PC-9 (cell line): ENCODE measurements around the gene PPM1A.

Source experiments
- CTCF ChIP-seq: fragments of 200-600 bp; sonication (generic); conservative IDR thresholded peaks from 2 replicates; pipeline ENCODE4 v1.6.1; 2017; ENCODE audit warnings: mixed run types, antibody characterized with exemption, mild to moderate bottlenecking, moderate library complexity
- EZH2 ChIP-seq: fragments of 200-600 bp; sonication (generic); IDR thresholded peaks from 2 replicates; pipeline ENCODE4 v1.8.0; 2017; ENCODE audit warnings: antibody characterized with exemption, low read depth

GRCh38 chr14:60212503-60213371 is 36.3 kb upstream of the PPM1A start:
- TF ChIP-seq CTCF = no peak
- TF ChIP-seq EZH2 = no peak
